Right lobe of liver (tissue), 6 donors: Measurements from ENCODE around the gene AKAP13. TPM values are rescaled to one million over a fixed set of nuclear protein-coding genes. Genes with fewer than 3 reads are reported as not detected.

Source experiments
- ATAC-seq, 4 donors: fragments of 200-7000 bp; cut with Tn5 transposase; one replicate each; pipeline ENCODE4 v1.9.1; 2020; ENCODE audit warnings: mild to moderate bottlenecking in 4 of 4, moderate library complexity in 4 of 4
- DNase-seq, 3 donors: peaks; one replicate each; pipeline ENCODE4 v3.0.0-alpha.2; 2020
- H3K27ac ChIP-seq, 3 donors: fragments of 200-600 bp; one replicate each; pipeline ENCODE4 v1.8.0; 2022
- H3K27me3 ChIP-seq, 2 donors: fragments of 200-600 bp; one replicate each; pipeline ENCODE4 v1.8.0; 2022
- H3K36me3 ChIP-seq, 4 donors: fragments of 200-600 bp; sonication (generic) in 1 of 4; one replicate each; pipeline versions ENCODE4 v1.5.1 to v1.8.0; 2017 to 2022; ENCODE audit warnings: control low read depth in 1 of 4
- H3K4me1 ChIP-seq, 4 donors: fragments of 200-600 bp; sonication (generic) in 1 of 4; one replicate each; pipeline versions ENCODE4 v1.5.1 to v1.8.0; 2017 to 2022; ENCODE audit warnings: control low read depth in 1 of 4
- H3K4me3 ChIP-seq, 3 donors: fragments of 200-600 bp; one replicate each; pipeline ENCODE4 v1.8.0; 2022
- H3K9me3 ChIP-seq, 4 donors: fragments of 200-600 bp; sonication (generic) in 1 of 4; one replicate each; pipeline versions ENCODE4 v1.5.1 to v1.8.0; 2017 to 2022; ENCODE audit warnings: control low read depth in 1 of 4
- POLR2A ChIP-seq: fragments of 450-650 bp; IDR thresholded peaks from one replicate; pipeline ENCODE4 v1.6.1; 2017; ENCODE audit warnings: antibody characterized with exemption, mild to moderate bottlenecking
- whole genome bisulfite sequencing: methylation state at CpG from one replicate; pipeline ENCODE4 v1.1.6; 2018; ENCODE audit warnings: low coverage, low lambda C conversion rate; ENCODE audit not compliant: insufficient coverage; ENCODE audit errors: missing lambda C conversion rate; 5-methylcytosine and 5-hydroxymethylcytosine counted together
- intact Hi-C, 2 donors: fragments of 100-400 bp; cut with DNase I; formaldehyde crosslinking; loops; one replicate each; pipeline versions ENCODE4 v1.11.2 to v1.14.1; 2022
- total RNA-seq, 6 experiments: library from RNA; depleted of rRNA in 2 of 6; stranded (reverse); fragments of >200 nt in 2 of 6; fragmentation: NEBNext Ultra II Directional in 3 of 6; extraction: Animal tissue kit (Norgen Biotek cat#: 25700) in 3 of 6; gene quantifications; one replicate each; pipeline versions ENCODE4 v1.1.0 to v1.2.4, GENCODE V29; 2016 to 2023
- TF ChIP-seq, protein P1 (sequence below), 4 donors: fragments of 200-600 bp in 3 of 4; fragments of 450-650 bp in 1 of 4; IDR thresholded peaks; one replicate each; pipeline versions ENCODE4 v1.5.1 to v1.8.0; 2016 to 2022; ENCODE audit warnings: antibody characterized with exemption in 4 of 4, mild to moderate bottlenecking in 2 of 4
- donor health status: DM: no; HTN: yes; CAD: no.
- donor health status: DM: no; HTN: no; CAD: no.
- donor health status: DM: no; HTN: no; CAD: no.
- donor health status: DM: no; HTN: yes; CAD: no.
- donor health status: DM: no; HTN: yes; CAD: no.

AKAP13 gene
- total RNA-seq, 6 experiments from 2014 or later: 50.1 to 73.1 (median 63.9) TPM

DNA sequence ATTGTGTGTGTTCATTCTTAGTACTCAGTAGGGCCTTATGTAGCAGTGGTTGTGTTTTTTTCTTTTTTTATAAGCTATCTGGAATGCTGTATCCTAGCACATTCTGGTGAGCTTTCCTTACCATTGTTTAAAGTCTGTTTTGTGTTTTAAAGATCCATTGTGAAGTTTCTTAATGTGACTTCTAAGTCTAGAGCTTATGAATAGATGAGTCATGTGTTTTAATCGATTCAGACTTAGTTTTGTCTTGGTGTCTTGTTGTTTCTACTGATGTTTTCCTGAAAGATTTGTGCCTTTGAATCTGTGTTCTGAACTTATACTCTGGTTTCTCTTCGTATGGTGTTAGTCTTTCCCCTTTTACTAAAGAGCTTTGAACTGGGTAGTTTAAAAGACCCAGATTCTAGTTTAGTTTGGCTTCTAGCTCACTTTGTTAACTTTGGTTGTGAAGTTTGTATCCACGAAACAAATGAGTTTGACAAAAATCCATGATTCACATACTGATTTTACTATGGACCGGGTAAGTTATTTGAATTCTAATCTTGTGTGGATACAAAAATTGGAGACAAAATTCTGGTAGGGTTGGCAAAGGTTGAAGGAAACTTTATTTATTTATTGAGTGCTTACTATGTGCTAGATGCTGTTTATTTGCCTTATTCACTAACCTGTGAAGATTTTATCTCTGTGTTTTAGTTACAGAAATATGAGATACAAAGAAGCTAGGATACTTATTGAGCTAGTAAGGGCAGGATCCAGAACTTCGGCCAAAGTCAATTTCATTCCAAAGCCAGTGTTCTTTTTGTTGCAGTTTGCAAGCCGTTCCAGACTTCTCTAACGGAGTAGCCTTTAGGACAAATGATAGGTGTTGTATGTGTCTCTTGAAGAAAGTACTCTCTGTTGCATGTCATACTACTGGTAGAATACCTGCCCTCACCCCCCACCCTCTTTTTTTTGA lies 24.8 kb downstream of the AKAP13 start:
- intact Hi-C loops: no loop called here
- 56% methylated on average over 7 of the region's 7 CpGs for WGBS
- Histone ChIP-seq H3K27ac (no peak overlapping the region), H3K4me3 (no peak overlapping the region), H3K27me3 (no peaks in the 10 kb centered on the region), H3K36me3 (no peaks in the 10 kb centered on the region), H3K9me3 (no peaks in the 10 kb centered on the region), H3K4me1 (peaks cover 0 to 16% (median 6%) of the 10 kb centered on the region in 4 donors)
- DNase-seq (no peak), ATAC-seq (peak in 2 of 4 donors; percentile 19 to 41)
- TF ChIP-seq, protein P1, sequence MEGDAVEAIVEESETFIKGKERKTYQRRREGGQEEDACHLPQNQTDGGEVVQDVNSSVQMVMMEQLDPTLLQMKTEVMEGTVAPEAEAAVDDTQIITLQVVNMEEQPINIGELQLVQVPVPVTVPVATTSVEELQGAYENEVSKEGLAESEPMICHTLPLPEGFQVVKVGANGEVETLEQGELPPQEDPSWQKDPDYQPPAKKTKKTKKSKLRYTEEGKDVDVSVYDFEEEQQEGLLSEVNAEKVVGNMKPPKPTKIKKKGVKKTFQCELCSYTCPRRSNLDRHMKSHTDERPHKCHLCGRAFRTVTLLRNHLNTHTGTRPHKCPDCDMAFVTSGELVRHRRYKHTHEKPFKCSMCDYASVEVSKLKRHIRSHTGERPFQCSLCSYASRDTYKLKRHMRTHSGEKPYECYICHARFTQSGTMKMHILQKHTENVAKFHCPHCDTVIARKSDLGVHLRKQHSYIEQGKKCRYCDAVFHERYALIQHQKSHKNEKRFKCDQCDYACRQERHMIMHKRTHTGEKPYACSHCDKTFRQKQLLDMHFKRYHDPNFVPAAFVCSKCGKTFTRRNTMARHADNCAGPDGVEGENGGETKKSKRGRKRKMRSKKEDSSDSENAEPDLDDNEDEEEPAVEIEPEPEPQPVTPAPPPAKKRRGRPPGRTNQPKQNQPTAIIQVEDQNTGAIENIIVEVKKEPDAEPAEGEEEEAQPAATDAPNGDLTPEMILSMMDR (IDR thresholded peaks at IDR 0.05): no peak
- TF ChIP-seq POLR2A: no peak

DNA sequence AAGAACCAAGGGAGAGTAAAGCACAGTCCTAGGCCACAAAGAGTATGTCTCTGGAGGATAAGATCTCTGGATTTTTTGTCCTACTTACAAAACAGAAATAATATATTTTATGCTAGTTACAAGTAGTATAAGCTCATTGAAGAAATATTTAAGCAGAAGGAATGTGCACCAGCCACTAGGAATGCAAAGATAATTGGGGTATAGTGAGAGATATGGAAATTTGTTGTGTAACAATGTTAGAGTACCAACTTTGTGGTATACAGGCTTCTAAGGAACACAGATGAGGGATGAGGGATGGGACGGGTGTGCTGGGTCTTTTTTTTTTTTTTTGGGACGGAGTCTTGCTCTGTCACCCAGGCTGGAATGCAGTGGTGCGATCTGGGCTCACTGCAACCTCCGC lies 26.5 kb downstream of the AKAP13 start:
- intact Hi-C loops: no loop called here
- Histone ChIP-seq H3K9me3 (no peaks in the 10 kb centered on the region), H3K27ac (no peak overlapping the region), H3K4me3 (no peak overlapping the region), H3K36me3 (no peaks in the 10 kb centered on the region), H3K27me3 (no peaks in the 10 kb centered on the region), H3K4me1 (peaks cover 0 to 16% (median 7%) of the 10 kb centered on the region in 4 donors)
- 86% methylated on average over 3 of the region's 4 CpGs for WGBS
- no peak for ATAC-seq
- no peak for TF ChIP-seq POLR2A
- TF ChIP-seq, protein P1 (IDR thresholded peaks at IDR 0.05): no peak
- no peak for DNase-seq

DNA sequence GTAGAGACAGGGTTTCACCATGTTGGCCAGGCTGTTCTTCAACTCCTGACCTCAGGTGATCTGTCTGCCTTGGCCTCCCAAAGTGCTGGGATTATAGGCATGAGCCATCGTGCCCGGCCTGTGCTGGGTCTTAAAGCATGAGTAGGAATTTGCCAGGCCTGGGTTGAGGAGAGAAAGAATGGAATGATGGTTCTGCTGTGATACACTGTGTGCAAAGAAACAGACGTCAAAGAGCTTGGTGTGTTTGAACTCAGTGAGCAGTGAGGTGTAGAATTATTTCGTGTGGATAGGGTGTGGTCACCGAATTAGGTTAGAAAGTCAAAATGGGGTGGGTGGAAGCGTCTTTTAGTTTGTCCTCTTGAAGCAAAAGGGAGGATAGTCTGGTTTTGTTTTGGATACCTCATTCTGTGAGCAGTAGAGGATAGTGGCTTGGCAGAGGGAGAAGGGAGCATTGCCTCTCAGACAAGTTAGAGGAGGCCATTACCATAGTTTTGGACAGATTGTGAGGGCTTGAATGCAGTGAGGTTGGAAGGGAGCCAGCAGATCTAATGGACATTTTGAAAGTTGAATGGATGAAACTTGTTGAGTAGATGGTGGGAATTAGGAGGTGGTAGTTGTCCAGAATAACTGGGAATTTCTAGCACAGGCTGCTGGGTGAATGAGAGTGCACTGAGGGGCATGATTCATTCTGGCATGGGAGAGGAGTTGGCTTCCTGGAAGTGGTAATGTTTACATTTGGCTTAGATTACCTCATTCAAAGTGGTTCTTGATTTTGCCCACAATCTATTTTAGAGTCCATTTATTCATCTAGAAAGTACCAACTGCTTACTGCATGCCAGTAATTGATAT lies 27.2 kb downstream of the AKAP13 start:
- TF ChIP-seq POLR2A: no peak
- TF ChIP-seq, protein P1 (IDR thresholded peaks at IDR 0.05): no peak
- no peak overlapping the region for H3K4me3 ChIP-seq
- peaks cover 0 to 17% (median 7%) of the 10 kb centered on the region in 4 donors for H3K4me1 ChIP-seq
- no peaks in the 10 kb centered on the region for H3K9me3 ChIP-seq
- ATAC-seq (peak; percentile 56 to 90 (median 72)), DNase-seq (no peak)
- 94% methylated on average over 6 of the region's 6 CpGs for WGBS
- H3K36me3 ChIP-seq: no peaks in the 10 kb centered on the region
- intact Hi-C loops: no loop called here
- H3K27me3 ChIP-seq: no peaks in the 10 kb centered on the region
- peak overlapping the region in 1 of 3 donors; percentile 57 for H3K27ac ChIP-seq

DNA sequence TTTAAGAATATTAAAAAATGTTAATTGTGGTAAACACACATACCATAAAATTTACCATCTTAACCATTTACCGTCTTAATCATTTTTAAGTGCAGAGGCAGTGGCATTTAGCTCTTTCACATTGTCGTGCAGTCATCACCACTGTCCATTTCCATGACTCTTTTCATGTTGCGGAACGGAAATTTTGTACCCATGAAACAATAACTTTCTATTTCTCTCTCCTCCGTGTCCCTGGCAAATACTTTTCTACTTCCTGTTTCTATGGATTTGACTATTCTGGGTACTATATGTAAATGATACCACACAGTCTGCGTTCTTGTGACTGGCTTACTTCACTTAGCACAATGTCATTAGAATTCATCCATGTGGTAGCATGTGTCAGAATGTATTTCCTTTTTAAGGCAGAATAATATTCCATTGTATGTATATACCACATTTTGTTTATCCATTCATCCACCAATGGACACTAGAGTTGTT lies 27.9 kb downstream of the AKAP13 start:
- Histone ChIP-seq H3K4me3 (no peak overlapping the region), H3K27me3 (no peaks in the 10 kb centered on the region), H3K9me3 (no peaks in the 10 kb centered on the region), H3K27ac (peak overlapping the region in 1 of 3 donors; percentile 57), H3K36me3 (no peaks in the 10 kb centered on the region), H3K4me1 (peaks cover 0 to 23% (median 8%) of the 10 kb centered on the region in 4 donors)
- WGBS: 82% methylated on average over 6 of the region's 6 CpGs
- intact Hi-C loops: no loop called here
- TF ChIP-seq, protein P1 (IDR thresholded peaks at IDR 0.05): no peak
- TF ChIP-seq POLR2A: no peak
- ATAC-seq: no peak
- no peak for DNase-seq
